GM13977 (cell line): ENCODE measurements around the gene NPIPA3.
"Not testable (repeated sequence)": the region's sequence is repeated elsewhere in the genome, so short reads cannot be mapped to it uniquely, and the experiment has no call there.

Source experiments
- DNase-seq: peaks from one replicate; pipeline ENCODE4 v3.0.0; 2012; ENCODE audit warnings: low spot score
- in situ Hi-C: fragments of 300-500 bp; cut with MboI; formaldehyde crosslinking; loops from one replicate; pipeline ENCODE4 v1.12.0; 2022; ENCODE audit warnings: low sequenced_read_pairs, low pct_unique_long_range_greater_than_20kb, mixed read lengths, inconsistent platforms; ENCODE audit not compliant: unreplicated experiment

The NPIPA3 gene

DNA sequence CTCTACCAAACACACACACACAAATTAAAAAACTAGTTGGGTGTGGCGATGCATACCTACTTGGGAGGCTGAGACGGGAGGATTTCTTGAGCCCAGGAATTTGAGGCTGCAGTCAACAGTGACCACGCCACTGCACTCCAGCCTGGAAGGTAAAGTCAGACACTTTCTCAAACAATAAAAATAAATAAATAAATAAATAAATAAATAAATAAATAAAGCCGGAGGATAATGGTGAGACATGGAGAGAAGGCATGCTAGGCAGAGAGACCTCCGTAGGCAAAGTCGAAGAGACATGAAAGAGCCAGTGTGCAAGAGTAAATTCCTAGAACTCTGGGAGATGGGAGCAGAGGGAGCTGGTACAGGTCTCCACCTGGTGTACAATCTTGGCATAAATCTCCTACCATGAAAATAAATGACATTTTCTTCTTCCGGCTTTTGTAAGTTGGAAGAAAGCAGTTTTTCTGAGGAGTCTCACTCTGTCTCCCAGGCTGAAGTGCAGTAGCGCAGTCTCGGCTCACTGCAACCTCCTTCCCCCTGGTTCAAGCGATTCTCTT, 37.7 kb downstream of the NPIPA3 start:
- DNase-seq, in situ Hi-C loops: not testable (repeated sequence)

DNA sequence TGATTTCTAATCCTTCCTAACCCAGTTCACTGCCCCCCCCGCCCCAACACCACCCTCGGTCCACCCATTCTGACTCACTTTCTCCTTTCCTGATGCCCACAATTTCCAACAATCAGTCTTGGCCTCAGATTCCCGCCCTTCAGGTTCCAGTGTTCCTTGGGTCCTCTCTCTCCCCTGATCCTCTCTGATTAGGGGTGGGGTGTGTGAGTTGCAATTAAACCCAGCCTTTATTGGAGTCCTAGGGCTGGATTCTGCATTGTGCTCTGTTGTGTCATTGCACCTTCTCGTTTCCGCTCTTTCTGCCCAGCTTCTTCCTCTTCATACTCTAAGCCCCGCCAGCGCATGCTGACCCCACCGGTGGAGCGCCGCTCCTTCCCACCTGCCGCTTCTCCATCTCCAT, 38.6 kb downstream of the NPIPA3 start:
- in situ Hi-C loops, DNase-seq: not testable (repeated sequence)

GRCh38 chr16:14742273-14743128, 39.3 kb downstream of the NPIPA3 start, which contains the start of gene NPIPA2:
NPIPA2 (plus strand) TSS chr16:14742533; CDS start chr16:14748066, 5,533 bp downstream.
- in situ Hi-C loops, DNase-seq: not testable (repeated sequence)

DNA sequence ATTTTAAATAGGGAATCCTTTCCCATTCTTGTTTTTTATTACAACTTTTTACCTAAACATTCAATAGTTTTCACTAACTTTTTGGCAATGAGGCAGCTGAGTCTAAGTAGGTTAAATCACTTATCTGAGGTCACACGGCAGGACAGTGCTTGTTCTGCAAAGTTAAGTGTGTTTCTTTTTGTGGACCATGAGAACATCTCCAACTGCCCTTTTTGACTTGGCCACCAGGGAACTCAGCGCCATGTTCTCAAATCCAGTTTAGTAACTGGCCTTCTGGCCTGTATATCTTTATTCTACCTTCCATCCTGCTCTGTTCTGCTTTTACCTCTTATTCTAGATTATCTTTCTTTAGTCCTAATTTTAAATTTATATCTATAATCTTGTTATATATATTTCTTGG, 70.4 kb downstream of the NPIPA3 start:
- in situ Hi-C loops, DNase-seq: not testable (repeated sequence)

- DNase-seq, in situ Hi-C loops: not testable (repeated sequence)
Measured at GRCh38 chr16:14775624-14776023, 72.4 kb downstream of the NPIPA3 start.
